Endothelial cell of umbilical vein (primary cell): Measurements from ENCODE around the gene PUM2. TPM values are rescaled to one million over a fixed set of nuclear protein-coding genes. Genes with fewer than 3 reads are reported as not detected.

Experiments used
- BruUV-seq: library from RNA; stranded (reverse); fragments of 400-500 nt; replicated peaks from 2 replicates; lab custom pipeline; 2021; lab: Mats Ljungman, UMichigan
- CTCF ChIA-PET: fragments of 300-600, 350-600 bp; sonication (Branson Sonifier 250); formaldehyde crosslinking; loops from one replicate; lab custom pipeline; 2021; ENCODE audit warnings: antibody characterized with exemption, inconsistent platforms; lab: Charles Lee
- POLR2A ChIA-PET: fragments of 300-600, 350-600 bp; sonication (Branson Sonifier 250); formaldehyde crosslinking; loops from one replicate; lab custom pipeline; 2021; ENCODE audit warnings: antibody characterized with exemption, inconsistent platforms; lab: Charles Lee
- DNase-seq: peaks from one replicate; pipeline ENCODE4 v3.0.0-alpha.2; 2011; ENCODE audit warnings: low read depth, low spot score
- FAIRE-seq: peaks from 2 replicates; lab custom pipeline; 2011; peaks lifted over from hg19 to GRCh38; lab: Jason Lieb, UNC
- H2AFZ ChIP-seq: 2 replicates; pipeline ENCODE4 v1.6.0; 2012; ENCODE audit warnings: low read depth, low read length, control low read depth, inconsistent platforms
- H3K27ac ChIP-seq: 2 replicates; pipeline ENCODE4 v1.5.1; 2011; ENCODE audit warnings: low read depth, mild to moderate bottlenecking, control low read depth, low read length, moderate library complexity; ENCODE audit not compliant: insufficient read depth
- H3K27me3 ChIP-seq, 2 experiments: 2 replicates each; pipeline versions ENCODE4 v1.6.0 to v1.6.1; 2011; ENCODE audit warnings: low read length in 2 of 2, mixed read lengths in 1 of 2; ENCODE audit not compliant: control insufficient read depth in 2 of 2, insufficient read depth in 2 of 2
- H3K36me3 ChIP-seq, 2 experiments: 2 replicates in 1 of 2; 3 replicates in 1 of 2; pipeline ENCODE4 v1.5.1; 2011; ENCODE audit warnings: low read length in 2 of 2, mild to moderate bottlenecking in 1 of 2, moderate library complexity in 1 of 2; ENCODE audit not compliant: control insufficient read depth in 2 of 2, insufficient read depth in 2 of 2; ENCODE audit errors: extremely low read depth in 1 of 2
- H3K4me1 ChIP-seq: 3 replicates; pipeline ENCODE4 v1.5.1; 2011; ENCODE audit warnings: mild to moderate bottlenecking, low read length; ENCODE audit not compliant: control insufficient read depth, insufficient read depth; ENCODE audit errors: extremely low read depth
- H3K4me2 ChIP-seq: 2 replicates; pipeline ENCODE4 v1.6.1; 2011; ENCODE audit warnings: low read length, control low read depth, mixed read lengths; ENCODE audit not compliant: insufficient read depth
- H3K4me3 ChIP-seq, 3 experiments: fragments of 200-600 bp in 1 of 3; sonication (generic), shearing (Covaris generic) in 1 of 3; replicated peaks in 1 of 3; 2 replicates each; pipeline ENCODE4 v1.5.1; 2011 to 2016; ENCODE audit warnings: control low read depth in 3 of 3, low read length in 3 of 3, mild to moderate bottlenecking in 2 of 3, inconsistent platforms in 1 of 3, low read depth in 1 of 3, moderate library complexity in 1 of 3; ENCODE audit not compliant: insufficient read depth in 1 of 3
- H3K79me2 ChIP-seq: 2 replicates; pipeline ENCODE4 v1.6.0; 2012; ENCODE audit warnings: low read length, inconsistent platforms; ENCODE audit not compliant: control insufficient read depth, insufficient read depth
- H3K9ac ChIP-seq: replicated peaks from 2 replicates; pipeline ENCODE3; 2011; ENCODE audit warnings: low read length, control low read depth; ENCODE audit not compliant: insufficient read depth; ENCODE audit errors: extremely low read depth
- H3K9me1 ChIP-seq: replicated peaks from 3 replicates; pipeline ENCODE4 v1.6.0; 2011; ENCODE audit warnings: mild to moderate bottlenecking, low read length; ENCODE audit not compliant: control insufficient read depth, insufficient read depth; ENCODE audit errors: extremely low read depth
- H3K9me3 ChIP-seq: replicated peaks from 2 replicates; pipeline ENCODE4 v1.5.1; 2012; ENCODE audit warnings: low read length, inconsistent platforms; ENCODE audit not compliant: control insufficient read depth, insufficient read depth
- H4K20me1 ChIP-seq: replicated peaks from 2 replicates; pipeline ENCODE3; 2011; ENCODE audit warnings: mild to moderate bottlenecking, low read length; ENCODE audit not compliant: control insufficient read depth, insufficient read depth; ENCODE audit errors: extremely low read depth
- CTCF ChIP-seq, 2 donors: IDR thresholded peaks; 1 replicate in 1 of 2; 2 replicates in 1 of 2; pipeline ENCODE4 v1.5.1; 2011; ENCODE audit warnings: low read length in 2 of 2, mild to moderate bottlenecking in 2 of 2, moderate library complexity in 2 of 2, control low read depth in 1 of 2, inconsistent platforms in 1 of 2, low read depth in 1 of 2; ENCODE audit not compliant: insufficient read depth in 1 of 2; ENCODE audit errors: extremely low read depth in 1 of 2
- EZH2 ChIP-seq: IDR thresholded peaks from 2 replicates; pipeline ENCODE4 v1.6.1; 2012; ENCODE audit warnings: borderline replicate concordance, low read depth, mild to moderate bottlenecking, moderate library complexity, low read length, inconsistent platforms; ENCODE audit not compliant: severe bottlenecking
- FOS ChIP-seq: IDR thresholded peaks from 2 replicates; pipeline ENCODE4 v1.6.1; 2011; ENCODE audit warnings: mild to moderate bottlenecking, low read length, moderate library complexity, borderline replicate concordance; ENCODE audit not compliant: insufficient read depth
- GATA2 ChIP-seq: IDR thresholded peaks from 2 replicates; pipeline ENCODE4 v1.7.0; 2011; ENCODE audit warnings: low read depth, mild to moderate bottlenecking, moderate library complexity, mixed read lengths, low read length; ENCODE audit not compliant: insufficient read length, insufficient read depth
- JUN ChIP-seq: IDR thresholded peaks from 2 replicates; pipeline ENCODE4 v1.6.1; 2011; ENCODE audit warnings: borderline replicate concordance, low read depth; ENCODE audit not compliant: insufficient read length, insufficient read depth
- MAX ChIP-seq: IDR thresholded peaks from 2 replicates; pipeline ENCODE4 v1.6.1; 2011; ENCODE audit not compliant: insufficient read depth, insufficient read length
- MYC ChIP-seq: IDR thresholded peaks from one replicate; pipeline ENCODE4 v1.6.1; 2011; ENCODE audit warnings: mild to moderate bottlenecking, low read depth, low read length
- POLR2A ChIP-seq: IDR thresholded peaks from 2 replicates; pipeline ENCODE4 v1.6.1; 2012; ENCODE audit warnings: low read depth, mild to moderate bottlenecking, control low read depth, low read length
- POLR2AphosphoS5 ChIP-seq: IDR thresholded peaks from 2 replicates; pipeline ENCODE4 v1.6.1; 2012; ENCODE audit warnings: low read depth, mild to moderate bottlenecking, control low read depth, low read length, moderate library complexity; ENCODE audit not compliant: insufficient read depth
- dilution Hi-C: fragments of 300-500 bp; cut with MboI; formaldehyde crosslinking; loops from one replicate; pipeline ENCODE4 v1.15.0; 2019; ENCODE audit warnings: low sequenced_read_pairs; ENCODE audit not compliant: extremely low pct_ligation_motif_present
- intact Hi-C: fragments of 100-400 bp; cut with micrococcal nuclease; formaldehyde crosslinking; loops from one replicate; pipeline ENCODE4 v1.10.0; 2022
- polyA plus RNA-seq, 4 experiments: library from polyadenylated mRNA; depleted of rRNA in 3 of 4; stranded (reverse) in 3 of 4; unstranded in 1 of 4; fragments of >200 nt; gene quantifications; 2 replicates each; pipeline versions ENCODE4 v1.2.1 to v1.2.3, GENCODE V29; 2011 to 2012; ENCODE audit warnings: missing spikeins in 1 of 4
- total RNA-seq: library from RNA; stranded (reverse); gene quantifications from 2 replicates; pipeline ENCODE4 v1.2.3, GENCODE V29; 2021

Gene PUM2
- total and polyA plus RNA-seq, 2 donors (not counting 3 experiments of a cell fraction or from before 2014, with no cell fraction given), result 32.9 to 83.7 TPM

- Histone ChIP-seq H3K9ac (no peak overlapping the region), H3K4me2 (no peak overlapping the region), H3K36me3 (no peaks in the 10 kb centered on the region), H2AFZ (no peak overlapping the region), H3K79me2 (no peaks in the 10 kb centered on the region), H3K9me3 (no peaks in the 10 kb centered on the region), H3K27ac (no peak overlapping the region), H3K4me3 (no peak overlapping the region), H4K20me1 (no peaks in the 10 kb centered on the region), H3K4me1 (no peaks in the 10 kb centered on the region), H3K27me3 (peaks cover 0 to 7% of the 10 kb centered on the region in 2 experiments), H3K9me1 (no peaks in the 10 kb centered on the region)
- intact Hi-C loops, result no loop called here
- DNase-seq, result no peak
- TF ChIP-seq JUN (no peak), FOS (no peak), EZH2 (no peak), CTCF (IDR thresholded peaks at IDR 0.05; ENCODE audit: extremely low read depth in 1 of 2, insufficient read depth in 1 of 2, low read depth in 1 of 2, low read length in 2 of 2) (no peak), POLR2A (no peak), GATA2 (no peak), MYC (no peak), POLR2AphosphoS5 (no peak), MAX (no peak)
- dilution Hi-C loops, result no loop called here
- BruUV-seq, result no TSS peak
- POLR2A ChIA-PET, result no interaction called here
- CTCF ChIA-PET, result interaction anchor here (0.9 to 3.4 kb wide), 5 partner anchors 13 to 259 kb away, joined by 3 to 14 read pairs (median 4); no protein-coding TSS in a partner anchor
- no peak for FAIRE-seq
Observed at GRCh38 chr2:20382965-20383810, 32.5 kb upstream of the PUM2 start.
